GM19023 (cell line): ENCODE results near the gene CSF1R.

Source experiments
- ATAC-seq: cut with Tn5 transposase; IDR thresholded peaks from one replicate; pipeline ENCODE4 v1.9.1; 2021; ENCODE audit warnings: mild to moderate bottlenecking, moderate library complexity; ENCODE audit not compliant: unreplicated experiment

Gene CSF1R

DNA sequence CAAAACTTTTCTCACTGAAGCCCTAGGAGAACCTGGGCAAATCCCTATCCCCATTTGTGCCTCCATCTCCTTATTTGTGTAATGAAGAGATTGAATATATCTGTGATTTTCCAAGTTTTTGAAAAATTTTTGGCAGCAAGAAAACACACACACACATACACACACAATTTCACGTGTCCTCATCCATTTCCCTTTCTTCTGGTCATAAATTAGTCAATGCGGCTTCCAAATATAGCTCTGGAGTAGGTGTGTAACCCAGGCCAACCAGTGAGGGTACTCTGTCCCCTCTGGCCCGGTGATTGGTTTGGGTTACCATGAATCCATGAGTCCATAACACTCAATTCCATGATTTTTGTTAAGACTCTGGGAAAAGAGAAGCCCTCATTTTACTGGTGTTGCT lies 12.7 kb downstream of the CSF1R start:
- no peak for ATAC-seq

DNA sequence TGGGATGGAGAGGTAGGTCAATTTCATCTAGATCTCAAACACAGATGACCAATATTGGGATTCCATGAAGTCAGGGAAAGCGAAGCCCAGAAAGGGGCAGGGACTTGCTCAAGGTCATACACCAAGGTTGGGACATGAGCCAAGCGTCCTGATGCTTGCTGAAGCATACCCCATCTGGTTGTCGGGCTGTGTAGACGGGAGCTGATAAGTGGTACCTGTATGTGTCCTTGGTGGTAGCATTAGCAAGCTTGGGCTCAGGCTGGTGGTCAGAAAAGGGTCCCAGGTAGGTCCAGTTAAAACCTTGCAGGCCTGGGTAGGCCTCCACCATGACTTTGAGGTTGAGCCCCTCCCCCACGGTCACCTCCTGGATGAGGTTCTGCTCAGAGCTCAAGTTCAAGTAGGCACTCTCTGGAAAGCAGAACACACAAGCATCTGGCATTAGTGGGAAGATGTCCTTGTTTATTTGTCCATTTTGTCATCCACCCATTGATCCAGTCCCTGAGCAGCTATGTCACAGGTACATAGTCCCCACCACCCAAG lies 13.2 kb downstream of the CSF1R start:
- ATAC-seq, result no peak

DNA sequence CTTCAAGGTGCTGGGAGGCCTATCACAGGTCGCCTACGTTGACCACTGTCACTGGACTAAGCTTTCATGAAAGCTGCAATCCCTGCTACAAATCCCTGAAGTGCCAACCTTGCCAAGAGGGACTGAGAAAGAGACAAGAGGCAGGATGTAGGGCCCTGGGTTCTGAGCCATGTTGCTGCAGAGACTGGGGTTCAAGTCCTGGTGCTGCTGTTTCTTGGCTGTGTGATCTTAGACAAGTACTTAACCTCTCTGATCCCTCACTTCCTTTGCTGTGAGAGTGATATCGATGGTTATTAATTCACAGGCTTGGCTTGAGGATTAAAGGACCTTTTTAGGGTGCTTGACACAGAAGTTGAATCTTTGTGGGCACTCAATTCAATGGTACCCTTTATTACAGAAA lies 15.5 kb downstream of the CSF1R start:
- no peak for ATAC-seq

DNA sequence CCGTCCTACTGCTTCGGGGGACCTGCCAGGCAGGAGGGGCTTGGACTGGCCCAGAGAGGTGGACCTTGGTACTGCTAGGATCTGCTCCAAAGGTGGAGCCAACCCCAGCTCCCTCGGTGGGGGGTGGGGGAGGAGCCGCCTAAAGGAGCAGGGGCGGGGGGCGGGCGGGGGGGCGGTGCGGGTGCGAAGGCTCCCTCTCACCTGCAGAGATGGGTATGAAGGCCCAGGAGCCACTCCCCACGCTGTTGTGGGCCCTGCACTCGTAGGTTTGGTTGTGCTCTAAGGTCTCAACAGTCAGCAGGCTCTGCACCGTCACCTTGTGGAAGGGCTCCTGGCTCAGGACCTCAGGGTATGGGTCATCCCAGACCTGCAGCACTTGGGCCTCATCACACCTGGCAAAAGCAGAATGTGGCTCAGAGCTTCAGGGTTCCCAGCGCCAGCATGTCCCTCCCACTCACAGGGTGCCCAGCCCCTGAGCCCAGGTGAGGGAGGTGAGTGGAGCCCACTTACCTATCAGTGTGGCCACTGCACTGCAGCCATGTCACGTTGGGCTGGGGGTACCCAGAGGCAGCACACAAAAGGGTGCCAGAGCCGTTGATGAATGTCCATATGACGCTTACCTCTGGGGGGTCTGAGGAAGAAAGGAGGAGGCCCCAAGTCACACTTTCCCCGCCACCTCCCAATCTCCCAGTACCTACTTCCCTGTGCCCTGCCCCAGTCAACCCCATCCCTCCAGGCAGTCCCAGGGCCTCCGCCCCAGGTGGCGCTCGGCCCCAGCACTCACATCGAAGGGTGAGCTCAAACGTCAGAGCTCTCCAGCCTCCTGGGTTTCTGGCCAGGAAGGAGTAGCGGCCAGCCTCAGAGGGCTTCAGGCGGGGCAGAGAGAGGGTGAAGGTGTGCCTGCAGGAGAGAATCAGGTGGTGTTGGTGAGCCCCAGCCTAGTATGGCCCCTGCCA lies 16.4 kb downstream of the CSF1R start:
- ATAC-seq, result no peak

DNA sequence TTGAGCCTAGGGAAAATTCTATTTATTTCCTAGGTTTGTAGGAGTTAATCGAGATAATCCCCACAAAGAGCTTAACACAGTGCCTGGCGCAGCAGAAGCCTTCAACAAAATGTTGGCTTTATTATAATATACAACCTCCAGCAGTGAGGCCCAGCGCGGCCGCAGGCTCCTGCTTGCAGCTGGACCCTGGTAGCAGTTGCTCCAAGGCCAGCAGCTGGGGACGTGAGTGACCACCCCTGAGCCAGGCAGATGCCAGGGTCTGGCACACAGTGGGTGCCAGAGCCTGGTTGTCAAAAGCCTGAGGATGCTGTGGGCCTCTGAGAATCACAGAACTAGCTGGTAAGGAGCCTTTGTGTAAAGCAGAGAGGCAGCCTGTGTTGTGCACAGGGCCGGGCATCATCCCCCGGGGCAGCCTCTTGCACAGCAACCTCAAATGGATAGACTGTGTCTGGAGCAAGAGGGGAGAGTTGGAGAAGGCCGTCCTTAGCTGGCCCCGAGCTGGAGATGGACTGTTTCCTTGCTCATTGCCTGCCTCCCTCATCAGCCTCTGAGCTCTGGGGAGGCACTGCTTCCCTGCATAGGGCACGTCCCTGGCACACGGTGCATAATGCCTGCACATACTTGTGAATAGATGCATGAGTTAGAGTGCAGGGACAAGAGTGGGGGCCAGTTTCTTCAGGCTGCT lies 17.3 kb downstream of the CSF1R start:
- ATAC-seq, result no peak

DNA sequence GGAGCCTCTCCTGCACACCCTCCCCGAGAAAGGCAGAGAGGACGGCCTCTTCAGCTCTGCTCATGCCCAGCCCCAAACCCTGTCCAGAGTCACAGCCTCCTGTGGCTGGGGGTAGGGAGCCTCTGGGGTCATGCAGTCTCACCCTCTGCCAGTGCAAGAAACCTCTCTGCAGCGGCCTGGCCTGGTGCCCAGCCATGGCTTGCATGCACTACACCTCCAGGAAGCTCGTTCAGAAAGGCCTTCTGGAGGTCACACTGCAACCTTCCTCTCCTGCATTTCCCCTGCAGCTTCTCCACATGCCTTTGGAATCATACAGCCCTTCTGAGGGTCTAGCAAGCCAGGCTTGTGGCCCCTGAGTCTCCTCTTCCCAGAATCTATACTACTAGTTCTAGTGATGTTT lies 17.9 kb downstream of the CSF1R start:
- ATAC-seq, result no peak

DNA sequence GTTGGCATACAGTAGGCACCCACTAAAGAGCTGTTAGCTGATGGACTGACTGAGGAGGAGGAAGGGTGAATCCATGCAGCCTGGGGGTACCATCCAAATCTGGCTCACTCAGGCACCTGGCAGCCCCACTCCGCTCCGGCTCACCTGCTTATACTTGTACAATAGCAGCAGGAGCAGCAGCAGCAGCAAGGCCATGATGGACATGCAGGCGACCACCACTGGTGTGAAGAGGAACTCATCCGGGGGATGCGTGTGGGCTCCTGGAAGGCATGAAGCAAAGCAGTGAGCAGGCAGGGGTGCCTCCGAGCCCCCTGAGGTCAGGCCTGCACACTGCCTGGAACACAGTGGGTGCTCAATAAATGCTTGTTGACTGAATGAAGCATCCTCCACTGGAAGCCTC lies 18.3 kb downstream of the CSF1R start:
- ATAC-seq, result no peak

DNA sequence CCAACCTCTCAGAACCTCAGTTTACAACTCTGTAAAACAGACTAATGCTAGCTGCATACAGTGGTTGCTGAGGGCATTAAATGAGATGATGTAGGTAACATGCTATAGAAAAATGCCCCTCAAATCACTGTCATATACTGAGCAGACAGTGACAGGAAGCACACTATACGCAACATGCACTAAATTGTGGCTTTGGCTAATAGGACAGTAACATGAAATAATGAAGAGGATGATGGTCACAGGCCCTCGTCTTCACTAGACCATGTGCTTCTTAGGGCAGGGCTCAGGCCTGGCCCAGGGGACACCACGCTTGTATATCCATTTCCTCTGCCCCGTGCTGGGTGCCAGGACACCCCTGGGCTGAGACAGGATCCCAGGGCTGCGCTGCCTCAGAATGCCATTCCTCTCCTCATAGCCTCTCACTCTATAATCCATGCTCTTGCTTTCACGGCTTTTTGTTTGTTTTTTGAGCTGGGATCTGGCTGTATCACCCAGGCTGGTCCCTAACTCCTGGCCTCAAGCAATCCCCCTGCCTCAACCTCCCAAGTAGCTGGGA lies 18.9 kb downstream of the CSF1R start:
- ATAC-seq, result no peak

DNA sequence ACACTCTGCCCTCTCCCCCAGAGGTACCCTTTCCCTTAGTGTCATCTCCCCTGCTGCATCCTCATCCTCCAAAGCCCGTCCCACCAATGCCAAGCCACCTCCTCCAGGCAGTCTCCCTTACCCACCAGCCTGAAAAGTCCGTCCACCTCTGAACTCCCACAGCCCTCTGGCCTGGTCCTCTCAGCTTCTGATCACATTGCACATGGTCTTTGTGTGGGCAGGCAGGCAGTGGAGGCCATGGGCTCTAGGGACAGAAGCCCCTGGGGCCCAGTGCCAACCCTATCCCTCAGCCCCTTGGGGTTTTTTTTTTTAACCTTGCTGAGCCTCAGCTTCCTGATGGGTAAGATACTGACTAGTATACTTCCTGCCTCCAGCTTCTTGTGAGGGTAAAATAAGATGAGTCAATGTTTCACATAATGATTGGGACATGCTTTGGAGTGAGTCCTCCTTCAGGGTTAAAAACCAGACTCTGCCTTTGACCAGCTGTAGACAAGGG lies 19.4 kb downstream of the CSF1R start:
- no peak for ATAC-seq

DNA sequence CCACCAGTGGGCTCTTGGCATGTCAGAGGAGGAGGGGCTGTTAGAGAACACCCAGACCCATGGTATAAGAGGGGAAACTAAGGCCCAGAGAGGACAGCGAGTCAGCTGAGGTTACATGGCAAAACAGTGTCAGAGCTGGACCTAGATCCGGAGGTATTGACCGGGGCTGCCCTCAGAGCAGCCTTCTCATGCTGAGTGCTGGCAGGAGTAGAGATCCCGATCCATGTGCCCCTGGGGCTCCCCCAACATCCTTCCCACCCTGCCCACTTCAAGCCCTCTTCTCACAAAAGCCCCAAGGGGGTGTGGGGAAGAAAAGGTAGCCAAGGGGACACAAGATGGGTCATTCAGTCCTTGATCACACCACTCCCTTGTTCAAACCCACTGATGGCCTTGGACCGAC lies 19.9 kb downstream of the CSF1R start:
- no peak for ATAC-seq

DNA sequence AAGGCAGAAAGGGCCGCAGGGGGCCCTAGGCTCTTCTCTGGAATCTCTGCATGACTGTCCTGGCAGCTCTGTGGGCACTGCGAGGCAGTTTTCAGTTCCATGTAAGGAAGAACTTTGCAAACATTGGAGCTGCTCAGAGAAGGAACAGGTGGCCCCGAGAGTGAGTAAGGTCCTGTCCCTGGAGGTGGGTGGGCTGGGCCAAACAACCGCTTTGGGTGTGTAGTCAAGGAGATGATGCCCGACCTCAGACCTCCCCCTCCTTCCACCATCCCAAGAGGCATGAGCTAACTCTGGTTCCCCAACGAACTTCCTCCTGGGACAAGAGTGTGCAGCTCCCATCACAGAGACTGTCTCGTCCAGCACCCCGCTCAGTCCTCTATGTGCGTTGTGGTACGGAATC lies 20.5 kb downstream of the CSF1R start:
- no peak for ATAC-seq

DNA sequence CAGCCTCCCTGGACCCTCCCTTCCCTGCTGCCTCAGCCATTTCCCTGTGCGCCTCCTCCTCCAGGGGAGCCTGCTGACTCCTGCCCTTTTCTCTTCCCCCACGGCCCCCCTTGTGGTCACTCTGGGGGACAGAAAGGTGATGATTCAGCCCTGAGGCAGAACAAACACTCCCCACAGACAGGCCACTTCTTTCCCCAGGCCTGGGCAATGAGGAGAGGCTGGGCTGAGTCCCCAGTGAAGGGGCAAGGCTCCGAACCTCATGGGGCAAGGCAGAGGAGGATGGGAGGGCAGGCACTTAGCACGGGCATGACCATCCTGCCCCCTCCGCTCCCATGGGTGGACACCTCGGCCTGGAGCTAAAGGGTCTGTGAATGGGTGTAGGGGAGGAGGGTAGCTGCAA lies 21.0 kb downstream of the CSF1R start:
- ATAC-seq, result no peak

DNA sequence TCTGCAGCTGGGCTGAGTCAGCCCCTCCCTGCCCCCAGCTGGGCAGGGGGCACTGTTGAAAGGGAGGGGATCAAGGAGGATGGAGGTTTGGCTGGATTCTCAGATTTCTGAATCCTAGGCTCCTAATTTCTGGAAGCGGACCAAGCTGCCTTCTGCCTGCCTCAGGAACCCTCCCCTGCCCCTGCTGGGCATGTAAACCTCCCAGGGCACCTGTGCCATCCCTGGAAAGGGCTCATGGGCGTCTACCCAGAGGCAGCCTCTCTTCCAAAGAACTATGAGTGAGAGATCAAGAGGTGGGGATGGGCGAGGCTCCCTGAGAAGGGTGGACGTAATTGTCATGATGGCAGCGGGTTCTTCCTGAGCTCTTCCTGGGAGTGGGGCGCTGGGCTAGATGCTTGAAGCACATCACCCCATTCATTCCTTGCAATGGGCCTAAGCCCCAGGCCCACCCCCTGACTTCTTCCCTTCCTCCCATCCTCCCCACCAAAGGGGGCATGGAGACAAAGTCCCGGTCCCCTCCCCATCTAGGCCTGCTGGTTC lies 21.6 kb downstream of the CSF1R start:
- ATAC-seq, result no peak

DNA sequence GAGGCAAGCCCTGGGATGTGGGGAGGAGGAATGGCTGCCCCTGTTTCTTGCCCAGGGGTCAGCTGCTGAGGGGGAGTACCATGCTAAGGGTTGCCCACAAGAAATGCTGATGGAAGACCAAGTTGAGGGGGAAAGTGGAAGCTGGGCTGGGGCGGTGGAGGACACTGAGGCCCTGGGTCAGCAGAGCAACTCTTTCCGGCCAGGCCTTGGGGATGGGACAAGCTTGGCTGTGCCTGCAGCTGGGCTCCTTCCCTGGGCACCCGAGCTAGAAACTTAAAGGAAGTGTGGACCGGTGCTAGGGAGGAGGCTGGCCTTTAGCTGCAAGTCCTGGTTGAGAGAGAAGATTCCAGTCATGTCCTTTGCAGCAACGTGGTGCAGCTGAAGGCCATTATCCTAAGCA lies 22.7 kb downstream of the CSF1R start:
- ATAC-seq, result no peak

DNA sequence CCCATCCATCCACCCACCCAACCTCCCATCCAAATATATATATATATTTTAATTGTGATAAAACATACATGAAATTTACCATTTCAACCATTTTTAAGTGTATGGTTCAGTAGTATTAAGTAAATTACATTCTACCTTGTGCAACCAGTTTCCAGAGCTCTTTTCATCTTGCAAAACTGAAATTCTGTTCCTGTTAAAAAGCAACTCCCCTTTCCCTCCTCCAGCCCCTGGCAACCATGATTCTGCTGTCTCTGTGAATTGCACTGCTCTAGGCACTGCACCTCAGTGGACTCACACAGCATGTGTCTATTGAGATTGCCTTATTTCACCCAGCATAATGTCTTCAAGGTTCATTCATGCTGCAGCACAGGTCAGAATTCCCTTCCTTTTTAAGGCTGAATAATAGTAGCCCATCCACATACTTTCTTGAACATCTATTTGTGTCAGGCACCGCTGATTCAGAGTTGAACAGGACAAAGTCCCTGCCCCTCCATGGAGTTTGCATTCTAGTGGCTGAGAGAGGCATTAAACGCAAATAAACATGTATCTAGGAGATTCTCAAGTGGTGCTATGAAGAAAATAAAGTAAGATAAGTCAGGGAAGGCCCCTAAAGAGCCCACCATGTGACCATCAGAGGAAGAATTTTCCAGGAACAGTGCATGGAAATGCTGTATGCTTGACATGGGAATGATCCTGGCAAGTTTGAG lies 24.0 kb downstream of the CSF1R start:
- ATAC-seq, result no peak

DNA sequence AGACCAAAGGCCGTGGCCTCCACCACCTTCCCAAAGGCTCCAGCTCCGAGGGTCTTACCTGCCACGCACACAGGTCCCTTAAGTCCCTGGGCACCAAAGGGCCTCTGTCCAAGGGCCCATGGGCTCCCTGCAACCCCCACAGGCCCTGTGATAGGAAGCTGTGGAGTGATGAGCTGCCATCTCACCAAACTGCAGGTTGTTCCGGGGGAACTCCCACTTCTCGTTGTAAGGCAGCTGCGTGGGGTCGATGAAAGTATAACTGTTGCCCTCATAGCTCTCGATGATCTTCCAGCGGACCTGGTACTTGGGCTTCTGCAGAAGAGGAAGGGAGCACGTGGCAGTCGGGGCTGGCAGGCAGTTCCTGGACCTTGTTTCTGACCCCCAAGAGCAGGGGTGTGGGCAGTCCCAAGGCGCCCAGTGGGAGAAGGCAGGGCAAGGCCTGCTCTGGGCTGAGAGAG lies 24.8 kb downstream of the CSF1R start:
- no peak for ATAC-seq

DNA sequence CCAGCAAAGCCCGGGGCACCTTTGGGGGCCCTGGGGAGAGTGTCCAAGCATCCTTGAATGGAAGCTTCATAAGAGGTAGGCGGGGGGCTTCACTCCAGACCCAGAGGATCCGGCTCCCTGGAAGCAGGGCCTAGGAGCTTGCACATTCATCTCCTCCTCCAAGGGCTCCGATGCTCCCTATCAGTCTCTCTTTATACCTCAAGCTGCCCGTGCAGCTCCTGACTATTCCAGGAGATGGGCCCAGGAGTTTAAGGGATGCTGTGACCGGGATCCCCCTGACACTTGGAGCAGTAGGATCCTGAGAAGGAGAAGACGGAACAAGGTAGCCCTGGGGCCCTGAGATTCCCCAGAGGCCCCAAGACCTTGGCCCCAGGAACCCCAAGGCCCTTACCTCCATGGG lies 25.9 kb downstream of the CSF1R start:
- no peak for ATAC-seq

DNA sequence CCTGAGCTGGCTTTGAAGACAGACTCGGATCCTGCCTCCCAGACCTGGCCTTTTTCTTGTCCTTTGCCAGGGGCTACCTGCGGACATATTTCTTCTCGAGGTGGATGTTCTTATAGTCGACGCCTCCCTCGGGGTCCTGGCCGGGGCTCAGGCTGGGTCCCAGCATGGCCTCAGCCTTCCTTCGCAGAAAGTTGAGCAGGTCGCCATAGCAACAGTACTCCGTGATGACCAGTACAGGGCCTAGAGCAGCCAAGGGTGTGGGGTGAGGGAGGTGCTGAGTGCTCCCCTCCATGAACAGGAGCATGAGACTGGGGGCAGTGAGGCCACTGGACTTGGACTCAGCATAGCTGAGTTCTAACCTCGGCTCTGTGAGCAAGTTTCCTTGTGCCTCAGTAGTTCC lies 26.7 kb downstream of the CSF1R start:
- no peak for ATAC-seq

DNA sequence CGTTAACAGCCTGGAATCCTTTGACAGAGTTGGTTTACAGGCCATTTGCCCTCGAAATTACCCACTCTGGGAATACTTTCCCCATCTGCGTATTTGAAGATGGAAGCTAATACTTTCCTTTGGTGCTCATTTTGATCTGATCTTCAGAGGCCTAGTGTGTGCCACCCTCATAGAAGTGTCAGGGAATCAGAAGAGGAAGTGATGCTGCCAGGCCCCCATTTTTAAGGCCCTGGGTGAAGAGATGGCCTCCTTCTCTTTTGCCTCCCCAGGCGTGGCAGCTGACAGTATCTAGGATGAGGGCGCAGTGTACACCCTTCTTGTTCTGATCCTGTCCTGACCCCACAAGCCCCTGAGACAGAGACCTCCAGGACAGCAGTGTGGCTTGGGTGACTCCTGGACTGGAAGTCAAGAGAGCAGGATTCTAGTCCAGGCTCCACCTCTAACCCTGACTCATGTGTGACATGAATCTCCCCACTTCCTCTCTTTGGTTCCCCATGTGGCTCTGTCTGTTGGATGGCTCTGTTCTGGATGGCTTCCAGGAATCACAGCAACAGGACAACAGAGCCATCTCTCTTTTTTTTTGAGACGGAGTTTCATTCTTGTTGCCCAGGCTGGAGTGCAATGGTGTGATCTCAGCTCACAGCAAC lies 27.8 kb downstream of the CSF1R start:
- no peak for ATAC-seq

DNA sequence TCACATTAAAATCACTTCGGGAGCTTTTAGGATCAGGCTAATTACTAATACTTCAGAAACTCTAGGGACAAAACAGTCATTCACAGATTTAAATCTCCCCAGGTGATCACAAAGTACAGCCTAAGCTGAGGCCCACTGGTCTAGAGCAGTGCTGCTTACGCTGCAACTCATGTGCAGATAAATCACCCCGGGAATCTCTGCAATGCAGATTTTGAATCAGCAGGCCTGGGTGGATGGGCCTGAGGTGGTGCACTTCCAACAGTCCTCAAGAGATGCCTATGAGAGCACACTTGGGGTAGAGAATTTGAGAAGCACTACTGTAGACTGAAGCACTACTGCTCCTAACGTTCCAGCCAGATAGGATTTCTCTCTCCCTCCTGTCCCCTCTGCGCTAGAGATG lies 28.4 kb downstream of the CSF1R start:
- no peak for ATAC-seq
